IPS-15b (cell line): ENCODE data around the gene PEX5L.
A peak's percentile ranks its signal among the peaks of the same experiment; 100 is the strongest.

Experiments
- H3K27me3 ChIP-seq: one replicate; pipeline ENCODE4 v1.6.1; 2013; ENCODE audit warnings: low read length; ENCODE audit not compliant: control insufficient read depth, insufficient read depth
- H3K36me3 ChIP-seq: one replicate; pipeline ENCODE4 v1.6.1; 2013; ENCODE audit warnings: low read length; ENCODE audit not compliant: control insufficient read depth, insufficient read depth
- H3K4me1 ChIP-seq: one replicate; pipeline ENCODE4 v1.6.1; 2013; ENCODE audit warnings: mild to moderate bottlenecking, low read length; ENCODE audit not compliant: control insufficient read depth, insufficient read depth
- H3K4me3 ChIP-seq: one replicate; pipeline ENCODE4 v1.5.1; 2013; ENCODE audit warnings: low read depth, low read length
- H3K9ac ChIP-seq: one replicate; pipeline ENCODE4 v1.6.1; 2013; ENCODE audit warnings: low read depth, mild to moderate bottlenecking, low read length
- H3K9me3 ChIP-seq: one replicate; pipeline ENCODE4 v1.6.1; 2013; ENCODE audit warnings: mild to moderate bottlenecking, low read length; ENCODE audit not compliant: control insufficient read depth, insufficient read depth

PEX5L gene

GRCh38 chr3:180036671-180037455 lies at the start of gene PEX5L:
TSS of gene PEX5L (minus strand) at chr3:180036937. CDS start at chr3:180036599, 338 bp downstream.
- peaks cover 28% of the 10 kb centered on the region for H3K27me3 ChIP-seq
- H3K9ac ChIP-seq, result no peak within 1 kb of the TSS
- H3K36me3 ChIP-seq, result no peaks in the 10 kb centered on the region
- peaks cover 2% of the 10 kb centered on the region for H3K4me1 ChIP-seq
- H3K9me3 ChIP-seq, result no peaks in the 10 kb centered on the region
- peak within 1 kb of the TSS; percentile 81 for H3K4me3 ChIP-seq

GRCh38 chr3:180085122-180085710 lies 48.5 kb upstream of the PEX5L start:
- H3K9me3 ChIP-seq, result no peaks in the 10 kb centered on the region
- no peak overlapping the region for H3K4me3 ChIP-seq
- no peak overlapping the region for H3K9ac ChIP-seq
- no peaks in the 10 kb centered on the region for H3K4me1 ChIP-seq
- H3K27me3 ChIP-seq, result no peaks in the 10 kb centered on the region
- no peaks in the 10 kb centered on the region for H3K36me3 ChIP-seq

DNA sequence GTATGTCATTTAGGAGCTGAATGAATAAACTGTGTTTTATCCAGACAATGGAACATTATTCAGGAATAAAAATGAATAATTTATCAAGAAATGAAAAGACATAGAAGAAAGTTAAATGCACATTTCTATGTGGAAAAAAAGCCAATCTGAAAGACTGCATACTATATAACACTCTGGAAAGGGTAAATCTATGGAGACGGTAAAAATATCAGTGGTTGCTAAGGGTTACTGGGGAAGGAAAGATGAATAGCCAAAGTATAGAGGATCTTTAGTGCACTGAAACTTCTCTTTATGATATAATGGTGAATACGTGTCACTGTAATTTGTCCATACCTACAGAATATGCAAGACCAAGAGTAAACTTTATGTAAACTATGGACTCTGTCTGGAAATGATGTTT lies 46.0 kb upstream of the PEX5L start:
- Histone ChIP-seq H3K36me3 (no peaks in the 10 kb centered on the region), H3K9ac (no peak overlapping the region), H3K4me3 (no peak overlapping the region)

DNA sequence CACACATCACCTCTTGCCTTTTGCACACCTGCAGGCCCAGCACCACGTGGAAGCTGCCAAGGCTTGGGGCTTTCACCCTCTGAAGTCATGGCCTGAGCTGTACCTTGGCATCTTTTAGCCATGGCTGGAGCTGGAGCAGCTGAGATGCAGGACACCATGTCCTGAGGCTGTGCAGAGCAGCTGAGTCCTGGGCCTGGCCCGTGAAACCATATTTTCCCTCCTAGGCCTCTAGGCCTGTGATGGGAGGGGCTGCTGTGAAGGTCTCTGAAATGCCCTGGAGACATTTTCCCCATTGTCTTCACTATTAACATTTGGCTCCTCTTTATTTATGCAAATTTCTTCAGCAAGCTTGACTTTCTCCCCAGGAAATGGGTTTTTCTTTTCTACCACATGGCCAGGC lies 41.9 kb upstream of the PEX5L start:
- no peaks in the 10 kb centered on the region for H3K27me3 ChIP-seq
- no peak overlapping the region for H3K4me3 ChIP-seq
- H3K9me3 ChIP-seq, result no peaks in the 10 kb centered on the region
- H3K9ac ChIP-seq, result no peak overlapping the region
- no peaks in the 10 kb centered on the region for H3K4me1 ChIP-seq
- H3K36me3 ChIP-seq, result no peaks in the 10 kb centered on the region

More for the DNA sequence above, 46.0 kb upstream of the PEX5L start:
- H3K4me1 ChIP-seq, result no peaks in the 10 kb centered on the region
- H3K27me3 ChIP-seq, result no peaks in the 10 kb centered on the region
- H3K9me3 ChIP-seq, result no peaks in the 10 kb centered on the region

- Histone ChIP-seq H3K36me3 (no peaks in the 10 kb centered on the region), H3K27me3 (no peaks in the 10 kb centered on the region), H3K9me3 (no peaks in the 10 kb centered on the region), H3K4me1 (no peaks in the 10 kb centered on the region), H3K9ac (no peak overlapping the region), H3K4me3 (no peak overlapping the region)
These were observed 36.8 kb upstream of the PEX5L start for GRCh38 chr3:180073561-180073960.

DNA sequence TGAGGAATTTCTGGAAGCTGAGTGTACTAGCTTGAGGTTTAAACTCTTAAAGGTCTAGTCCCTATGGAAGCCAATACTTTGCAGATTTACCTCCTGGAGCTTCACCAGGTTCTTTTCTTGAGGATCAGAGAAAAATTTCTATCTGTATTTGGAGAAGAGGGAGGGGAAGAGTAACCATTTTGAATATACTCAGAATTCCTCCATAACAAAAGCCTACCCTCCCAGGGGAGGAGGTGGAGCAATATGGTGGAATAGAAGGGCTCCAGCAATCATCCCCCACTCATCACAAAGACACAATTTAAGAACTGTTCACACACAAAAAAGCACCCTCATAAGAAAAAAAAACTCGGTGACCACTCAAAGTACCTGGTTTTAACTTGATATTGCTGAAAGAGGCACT lies 36.0 kb upstream of the PEX5L start:
- Histone ChIP-seq H3K9me3 (no peaks in the 10 kb centered on the region), H3K9ac (no peak overlapping the region), H3K4me3 (no peak overlapping the region)

GRCh38 chr3:180070925-180071324 lies 34.2 kb upstream of the PEX5L start:
- no peaks in the 10 kb centered on the region for H3K27me3 ChIP-seq

More for the DNA sequence above, 36.0 kb upstream of the PEX5L start:
- no peaks in the 10 kb centered on the region for H3K36me3 ChIP-seq
- H3K4me1 ChIP-seq, result no peaks in the 10 kb centered on the region
- H3K27me3 ChIP-seq, result no peaks in the 10 kb centered on the region

DNA sequence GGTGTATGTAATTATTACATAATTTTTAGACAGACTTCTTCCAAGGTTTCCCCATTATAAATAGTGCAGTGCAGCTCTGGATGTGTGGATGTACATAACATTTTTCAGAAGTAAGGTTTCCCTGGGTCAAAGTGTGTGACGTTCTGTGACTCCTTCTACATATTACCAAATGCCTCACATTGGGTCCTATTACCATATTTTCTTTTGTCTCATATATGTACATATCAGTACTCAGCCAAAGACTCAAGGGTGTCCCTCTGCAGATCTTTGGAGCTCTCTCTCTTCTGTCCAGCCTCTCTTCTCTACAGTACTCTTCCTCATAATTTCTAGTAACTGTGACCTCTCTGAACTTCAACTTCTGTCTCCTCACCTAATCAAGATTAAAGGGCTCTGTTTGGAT lies 31.3 kb upstream of the PEX5L start:
- Histone ChIP-seq H3K4me1 (no peaks in the 10 kb centered on the region), H3K4me3 (no peak overlapping the region), H3K9me3 (no peaks in the 10 kb centered on the region), H3K9ac (no peak overlapping the region), H3K27me3 (no peaks in the 10 kb centered on the region), H3K36me3 (no peaks in the 10 kb centered on the region)

More at GRCh38 chr3:180070925-180071324, 34.2 kb upstream of the PEX5L start:
- H3K4me3 ChIP-seq, result no peak overlapping the region
- no peaks in the 10 kb centered on the region for H3K9me3 ChIP-seq
- H3K9ac ChIP-seq, result no peak overlapping the region
- H3K4me1 ChIP-seq, result no peaks in the 10 kb centered on the region
- no peaks in the 10 kb centered on the region for H3K36me3 ChIP-seq

DNA sequence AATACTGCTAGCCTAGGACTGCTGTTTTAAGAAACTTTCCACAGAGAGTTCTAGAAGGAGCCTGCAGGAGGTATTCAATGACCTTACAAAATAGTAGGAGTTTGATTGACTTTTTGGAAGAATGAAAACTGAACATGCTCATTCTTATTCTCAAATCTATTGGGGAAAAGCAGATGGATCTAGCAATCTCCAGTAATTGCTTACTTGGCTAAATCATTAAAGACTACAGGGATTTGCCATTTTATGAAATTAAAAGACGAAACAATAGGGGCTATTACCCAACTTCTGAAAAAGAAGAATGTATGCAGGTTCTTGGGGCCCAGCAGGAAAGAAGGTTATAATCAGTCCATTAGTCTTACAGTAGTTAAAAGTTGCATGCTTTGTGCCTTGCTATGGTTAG lies 29.9 kb upstream of the PEX5L start:
- no peak overlapping the region for H3K4me3 ChIP-seq
- H3K27me3 ChIP-seq, result no peaks in the 10 kb centered on the region
- no peak overlapping the region for H3K9ac ChIP-seq
- H3K36me3 ChIP-seq, result no peaks in the 10 kb centered on the region
- H3K9me3 ChIP-seq, result no peaks in the 10 kb centered on the region
- H3K4me1 ChIP-seq, result no peaks in the 10 kb centered on the region

DNA sequence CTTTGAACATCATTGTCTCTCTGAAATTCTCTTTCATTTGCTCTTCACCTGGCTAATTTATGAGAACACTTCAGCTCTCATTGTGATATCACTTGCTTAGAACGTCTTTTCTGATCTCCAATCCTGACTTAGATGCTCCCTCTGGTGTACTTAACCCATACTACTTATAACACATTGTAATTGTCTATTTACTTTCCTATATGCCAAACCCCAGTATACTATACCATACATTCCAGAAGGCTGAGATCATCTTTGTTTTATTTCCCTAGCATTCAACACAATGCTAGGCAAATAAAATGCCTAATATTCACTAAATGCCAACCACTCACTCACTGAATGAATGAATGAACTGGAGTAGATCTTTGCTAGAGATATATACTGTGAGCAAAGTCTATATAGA lies 27.0 kb upstream of the PEX5L start:
- Histone ChIP-seq H3K9ac (no peak overlapping the region), H3K27me3 (no peaks in the 10 kb centered on the region), H3K36me3 (no peaks in the 10 kb centered on the region), H3K4me1 (no peaks in the 10 kb centered on the region), H3K9me3 (no peaks in the 10 kb centered on the region), H3K4me3 (no peak overlapping the region)

GRCh38 chr3:180062771-180063170 lies 26.0 kb upstream of the PEX5L start:
- H3K36me3 ChIP-seq, result no peaks in the 10 kb centered on the region
- H3K27me3 ChIP-seq, result no peaks in the 10 kb centered on the region
- H3K4me3 ChIP-seq, result no peak overlapping the region
- H3K4me1 ChIP-seq, result no peaks in the 10 kb centered on the region
- H3K9ac ChIP-seq, result no peak overlapping the region
- no peaks in the 10 kb centered on the region for H3K9me3 ChIP-seq

DNA sequence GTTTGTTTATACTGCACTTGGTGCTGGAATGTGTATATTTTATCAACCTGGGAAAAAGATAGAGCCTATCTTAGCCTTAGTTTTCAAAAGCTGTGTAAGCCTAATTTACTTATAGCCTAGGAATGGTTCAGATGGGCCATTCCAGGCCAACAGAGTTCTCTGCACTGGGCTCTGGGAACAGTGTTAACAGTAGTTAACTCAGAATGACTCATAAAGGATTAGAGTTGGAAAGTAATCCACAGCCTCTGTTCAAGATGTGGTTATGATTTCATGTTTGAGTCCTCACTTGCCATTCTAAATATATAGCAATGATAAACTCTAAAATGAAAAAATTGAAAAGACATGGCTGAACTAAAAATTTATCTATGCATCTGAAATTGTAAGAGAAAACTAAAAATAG lies 22.6 kb upstream of the PEX5L start:
- Histone ChIP-seq H3K27me3 (no peaks in the 10 kb centered on the region), H3K4me3 (no peak overlapping the region)

More for the DNA sequence above, 22.6 kb upstream of the PEX5L start:
- no peaks in the 10 kb centered on the region for H3K4me1 ChIP-seq
- no peaks in the 10 kb centered on the region for H3K36me3 ChIP-seq
- H3K9me3 ChIP-seq, result no peaks in the 10 kb centered on the region
- no peak overlapping the region for H3K9ac ChIP-seq
